GM19099 (cell line): ENCODE data around the gene ARHGEF33.

Experiments
- POLR2A ChIP-seq: IDR thresholded peaks from 3 replicates; pipeline ENCODE4 v1.6.1; 2011; ENCODE audit warnings: low read depth; ENCODE audit not compliant: insufficient read length; ENCODE audit errors: extremely low read depth

ARHGEF33 gene

DNA sequence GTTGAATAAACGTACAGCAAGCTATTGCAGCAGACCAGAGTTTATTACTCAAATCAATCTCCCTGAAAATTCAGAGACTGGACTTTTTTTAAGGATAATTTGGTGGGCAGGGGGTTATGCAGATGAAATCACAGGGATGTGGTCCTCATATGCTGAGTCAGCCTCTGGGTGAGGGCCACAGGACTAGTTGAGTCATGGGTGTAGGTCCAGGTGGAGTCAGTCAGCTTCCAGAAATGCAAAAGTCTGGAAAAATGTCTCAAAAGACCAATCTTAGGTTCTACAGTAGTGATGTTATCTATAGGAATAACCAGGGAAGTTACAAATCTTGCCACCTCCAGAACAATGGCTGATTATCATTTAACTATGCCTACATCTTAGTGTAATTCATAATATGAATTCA, 51.1 kb downstream of the ARHGEF33 start:
- TF ChIP-seq POLR2A: no peak

- TF ChIP-seq POLR2A: no peak
Observed at GRCh38 chr2:38943784-38944183, 54.1 kb downstream of the ARHGEF33 start.

DNA sequence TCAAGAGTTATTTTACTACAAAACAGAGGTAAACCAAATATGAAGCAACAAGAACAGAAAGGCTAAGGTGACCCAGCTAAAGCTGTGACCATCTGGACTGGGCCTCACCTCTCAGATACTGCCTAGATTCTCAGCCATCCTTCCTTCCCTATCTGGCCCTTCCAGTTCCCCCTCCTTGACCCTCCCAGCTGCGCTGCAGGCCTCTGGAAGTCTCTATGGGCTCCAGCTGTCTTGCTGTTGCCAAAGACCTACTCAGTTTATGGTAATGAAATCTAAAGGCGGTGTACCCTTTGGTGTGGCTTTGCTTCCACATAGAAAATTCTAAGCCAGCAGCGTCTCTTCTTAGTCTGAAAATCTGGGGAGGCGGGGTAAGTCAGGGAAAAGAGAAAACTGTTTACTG, 55.7 kb downstream of the ARHGEF33 start:
- no peak for TF ChIP-seq POLR2A

DNA sequence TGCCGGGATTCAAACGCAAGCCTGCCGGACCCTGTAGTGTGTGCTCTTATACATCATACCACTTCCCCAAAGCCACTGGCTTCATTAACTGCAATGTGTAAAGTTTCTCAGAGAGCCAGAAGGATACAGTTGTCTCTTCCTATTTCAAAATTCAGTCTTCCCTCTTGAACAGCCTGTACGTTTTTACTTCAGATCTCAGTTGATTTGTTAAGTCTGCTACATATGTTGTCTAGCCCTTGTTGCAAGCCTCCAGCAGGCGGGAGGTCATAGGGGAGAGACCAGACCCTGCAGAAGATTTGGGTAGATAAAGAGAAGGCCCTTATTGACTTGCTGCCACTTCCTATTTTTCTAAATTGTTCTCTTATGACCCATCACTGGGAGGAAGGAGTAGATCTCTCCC, 56.2 kb downstream of the ARHGEF33 start:
- TF ChIP-seq POLR2A: no peak

DNA sequence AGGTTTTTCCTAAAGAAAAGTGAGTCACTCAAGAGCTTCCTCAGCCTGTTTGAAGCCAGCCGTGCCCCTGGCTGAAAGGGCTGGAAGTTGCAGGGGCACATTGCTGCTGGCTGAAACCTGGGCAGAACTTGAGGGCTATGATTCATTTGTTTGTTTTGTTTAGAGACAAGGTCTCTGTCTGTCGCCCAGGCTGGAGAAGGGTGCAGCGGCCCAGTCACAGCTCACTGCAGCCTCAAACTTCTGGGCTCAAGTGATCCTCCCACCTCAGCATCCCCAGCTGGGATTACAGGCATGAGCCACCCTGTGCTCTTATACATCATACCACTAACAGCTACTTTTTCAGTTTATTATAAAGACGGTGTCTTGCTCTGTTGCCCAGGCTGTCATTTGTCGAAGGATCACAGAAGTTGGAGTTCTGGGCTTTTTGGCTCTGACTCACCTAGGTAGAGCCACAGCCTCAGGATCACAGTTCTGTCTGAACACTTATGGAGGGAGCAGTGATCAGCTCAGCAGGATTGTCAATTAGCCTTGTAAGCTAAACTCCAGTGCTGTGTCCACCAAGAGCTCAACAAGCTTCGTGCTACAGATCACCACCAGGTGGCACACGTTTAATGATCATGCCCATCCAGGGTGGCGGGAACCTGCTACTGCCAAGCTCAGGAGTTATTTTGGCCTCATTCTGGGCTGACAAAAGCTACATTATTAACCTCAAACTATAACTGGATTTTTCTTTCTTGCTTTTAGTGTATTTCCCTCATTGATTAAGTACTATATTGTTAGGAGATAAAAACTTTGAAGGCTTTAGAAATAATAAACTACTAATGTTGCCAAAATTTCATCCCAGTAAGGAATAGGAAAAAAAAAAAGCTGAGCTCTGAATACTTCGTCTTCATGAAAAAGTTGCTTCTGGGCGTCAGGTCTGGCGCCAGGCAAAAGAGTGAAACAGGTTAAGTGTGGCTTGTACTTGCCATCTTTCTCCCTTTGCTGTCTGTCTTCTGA, 57.9 kb downstream of the ARHGEF33 start:
- TF ChIP-seq POLR2A: no peak

DNA sequence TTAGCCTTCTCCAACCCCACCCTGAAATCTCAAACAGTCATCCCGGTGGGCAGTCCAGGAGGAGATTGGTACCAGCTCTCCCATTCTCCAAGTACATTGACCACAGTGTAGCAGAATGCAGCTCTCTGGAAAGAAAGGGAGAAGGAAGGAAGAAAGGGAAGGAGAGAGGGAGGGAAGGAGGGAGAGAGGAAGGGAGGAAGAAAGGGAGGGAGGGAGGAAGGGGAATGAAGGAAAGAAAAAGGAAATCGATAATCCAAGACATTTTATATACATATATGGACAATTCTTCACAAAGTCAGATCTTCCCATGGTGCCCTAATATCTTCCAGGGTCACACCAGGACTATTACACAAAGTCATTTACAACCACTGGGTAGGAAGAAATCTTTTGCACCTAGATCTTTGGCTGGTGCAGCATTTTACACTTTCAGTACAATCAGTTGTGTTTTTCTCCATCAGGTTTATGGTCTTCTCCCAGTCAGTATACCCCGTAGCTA, 58.8 kb downstream of the ARHGEF33 start:
- TF ChIP-seq POLR2A: no peak

GRCh38 chr2:38948995-38949394, 59.3 kb downstream of the ARHGEF33 start:
- no peak for TF ChIP-seq POLR2A

GRCh38 chr2:38951766-38952165, 62.1 kb downstream of the ARHGEF33 start:
- TF ChIP-seq POLR2A: no peak

DNA sequence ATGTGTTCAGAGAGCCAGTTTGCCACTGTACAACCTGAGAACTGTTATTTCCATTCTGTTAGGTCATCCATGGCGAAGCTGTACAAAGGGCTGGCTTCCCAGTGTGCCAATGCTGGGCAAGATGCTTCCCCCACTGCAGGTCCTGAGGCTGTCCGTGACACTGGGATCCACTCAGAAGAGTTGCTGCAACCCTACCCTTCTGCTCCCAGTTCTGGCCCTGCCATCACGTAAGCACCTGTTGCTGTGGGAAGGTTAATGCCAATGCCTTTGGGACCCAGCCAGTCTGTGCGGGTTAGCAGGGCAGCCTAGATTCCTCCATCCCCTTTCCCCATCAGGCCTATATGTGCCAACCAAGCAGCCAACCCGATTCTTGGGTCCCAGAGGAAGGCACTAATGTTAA, 68.3 kb downstream of the ARHGEF33 start:
- TF ChIP-seq POLR2A: no peak

- TF ChIP-seq POLR2A: no peak
Observed at GRCh38 chr2:38959466-38959865, 69.8 kb downstream of the ARHGEF33 start.

- TF ChIP-seq POLR2A: no peak
Observed at GRCh38 chr2:38959938-38960608, 70.4 kb downstream of the ARHGEF33 start.

DNA sequence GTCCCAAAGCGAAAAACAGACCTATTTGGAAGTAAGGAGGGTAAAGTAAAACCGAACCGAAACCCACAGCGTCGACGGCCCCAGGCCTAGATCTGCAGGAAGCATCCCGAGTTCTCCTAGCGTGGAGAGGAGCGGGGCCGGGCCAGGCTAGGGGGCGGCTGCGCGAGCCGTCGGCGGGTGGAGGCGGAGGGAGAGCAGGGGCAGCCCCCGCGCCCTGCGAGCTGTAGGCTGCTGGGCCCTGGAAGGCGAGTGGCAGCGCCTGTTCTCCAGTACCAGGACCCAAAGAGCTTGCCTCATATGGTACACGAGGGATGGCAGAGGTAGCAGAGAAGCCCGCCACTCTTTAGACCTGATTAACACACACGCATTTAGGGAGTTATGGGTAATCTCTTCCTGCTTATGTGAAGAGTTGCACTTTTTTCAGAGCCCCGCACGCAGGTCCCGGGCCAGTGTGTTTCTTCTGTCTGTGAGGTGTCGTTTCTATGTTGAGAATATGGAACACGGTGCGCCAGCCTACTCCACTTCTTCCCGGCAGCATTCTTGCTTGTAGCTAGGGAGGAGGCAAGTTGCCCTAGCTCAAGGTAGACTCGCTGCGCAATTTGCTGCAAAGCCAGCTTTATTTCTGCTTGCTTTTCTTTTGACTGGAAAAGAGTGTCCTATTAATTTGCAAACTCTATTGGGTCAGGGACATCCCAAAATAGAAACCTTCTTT, 71.1 kb downstream of the ARHGEF33 start:
- no peak for TF ChIP-seq POLR2A

- TF ChIP-seq POLR2A: no peak
Observed at GRCh38 chr2:38966006-38966405, 76.3 kb downstream of the ARHGEF33 start.

DNA sequence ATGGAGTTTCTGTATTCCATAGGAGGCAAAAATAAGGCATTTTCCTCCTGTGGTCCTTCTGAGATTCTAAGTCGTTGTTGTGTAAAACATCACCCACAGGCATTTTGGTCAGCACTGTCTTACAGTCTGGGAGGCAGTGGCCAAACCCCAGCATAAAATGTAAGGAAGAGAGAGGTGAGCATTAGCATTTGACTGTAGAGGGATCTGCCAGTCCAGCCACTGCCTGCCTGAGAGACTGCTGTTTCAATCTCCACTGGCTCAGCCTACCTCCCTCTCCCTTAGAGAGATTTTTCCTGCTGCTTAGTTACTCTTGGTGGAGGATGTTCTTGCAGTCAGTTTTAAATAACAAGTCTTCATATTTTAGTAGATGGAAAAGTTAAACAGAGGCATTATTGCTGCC, 77.0 kb downstream of the ARHGEF33 start:
- TF ChIP-seq POLR2A: no peak

- TF ChIP-seq POLR2A: no peak
Observed at GRCh38 chr2:38968021-38968420, 78.3 kb downstream of the ARHGEF33 start.
